ENCODE measurements around the gene ASB1.

- no peak for TF ChIP-seq CTCF (IDR thresholded peaks at IDR 0.05)
- no peak for TF ChIP-seq POLR2A (IDR thresholded peaks at IDR 0.05)
Observed at GRCh38 chr2:238457927-238458324, 31.2 kb downstream of the ASB1 start.
